AG09319 (cell line): ENCODE results near the gene TMEM89.

Experiments
- DNase-seq: peaks from one replicate; pipeline ENCODE4 v3.0.0-alpha.2; 2010; ENCODE audit warnings: low read depth; ENCODE audit errors: extremely low read depth
- CTCF ChIP-seq: IDR thresholded peaks from 2 replicates; pipeline ENCODE4 v1.5.1; 2011; ENCODE audit warnings: low read depth, mild to moderate bottlenecking, inconsistent platforms, low read length, moderate library complexity

The TMEM89 gene

GRCh38 chr3:48633743-48634142 is 12.2 kb upstream of the TMEM89 start:
- TF ChIP-seq CTCF = no peak
- DNase-seq = no peak

DNA sequence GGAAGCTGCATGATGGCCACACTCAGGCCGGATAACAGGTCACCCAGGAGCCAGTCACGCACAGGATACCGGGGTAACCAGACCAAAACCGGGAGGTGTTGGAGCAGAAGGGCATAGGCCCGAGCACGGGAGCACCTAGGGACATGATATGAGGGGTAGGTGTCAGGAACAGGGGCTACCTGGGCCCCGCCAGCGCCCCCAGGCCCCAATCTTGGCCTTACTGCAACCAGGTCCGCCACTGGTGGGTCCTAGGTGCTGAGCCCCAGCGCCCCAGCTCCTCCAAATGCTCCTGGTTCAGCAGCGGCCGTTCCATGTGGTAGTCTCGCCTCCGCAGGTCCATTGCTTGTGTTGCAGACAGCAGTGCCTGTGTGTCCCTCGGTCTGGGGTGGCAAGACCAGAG is 11.7 kb upstream of the TMEM89 start:
- no peak for DNase-seq
- no peak for TF ChIP-seq CTCF

DNA sequence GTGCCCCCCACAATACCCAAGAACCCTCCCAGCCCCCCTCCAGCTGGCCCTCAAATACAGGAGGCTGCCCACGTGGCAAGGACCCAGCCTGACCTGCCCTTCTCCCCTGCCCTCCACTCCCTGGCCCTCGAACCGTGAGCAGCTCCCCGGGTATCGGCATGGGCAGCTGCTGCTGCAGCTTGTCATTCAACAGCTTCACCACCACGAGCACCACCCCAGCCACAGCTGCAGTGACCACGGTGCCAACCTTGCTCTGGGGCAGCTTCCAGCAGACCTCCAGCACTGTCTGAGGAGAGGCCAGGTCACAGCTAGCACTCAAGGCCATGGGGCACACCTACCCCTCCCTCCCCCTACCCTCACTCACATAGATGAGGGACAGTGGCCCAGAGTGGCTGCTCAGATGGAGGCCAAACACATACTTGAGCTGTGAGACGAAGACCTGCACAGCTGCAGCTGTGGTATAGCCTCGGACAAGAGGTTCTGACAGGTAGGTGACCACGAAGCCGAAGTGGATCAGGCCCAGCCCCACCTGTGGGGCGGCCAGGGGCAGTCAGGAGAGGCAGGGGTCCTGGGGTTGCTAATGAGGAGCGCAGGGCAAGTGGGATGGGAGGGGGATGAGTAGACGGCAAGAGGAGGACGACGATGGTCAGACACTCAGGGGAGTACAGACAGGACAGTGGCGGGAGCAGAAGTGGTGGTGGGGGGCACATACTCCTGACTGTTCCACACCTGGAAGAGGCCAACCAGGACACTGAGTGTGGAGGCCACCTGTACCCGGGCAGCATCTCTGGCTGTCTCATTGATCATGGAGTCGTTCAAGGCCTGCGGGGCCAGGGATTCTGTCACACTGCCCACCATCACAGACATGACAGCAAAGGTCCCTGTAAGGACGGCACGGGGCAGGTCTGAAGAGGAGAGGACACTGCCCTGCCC is 10.2 kb upstream of the TMEM89 start:
- no peak for DNase-seq

GRCh38 chr3:48630833-48631232 is 9.3 kb upstream of the TMEM89 start:
- TF ChIP-seq CTCF = no peak
- no peak for DNase-seq

More for the DNA sequence above, 10.2 kb upstream of the TMEM89 start:
- no peak for TF ChIP-seq CTCF

DNA sequence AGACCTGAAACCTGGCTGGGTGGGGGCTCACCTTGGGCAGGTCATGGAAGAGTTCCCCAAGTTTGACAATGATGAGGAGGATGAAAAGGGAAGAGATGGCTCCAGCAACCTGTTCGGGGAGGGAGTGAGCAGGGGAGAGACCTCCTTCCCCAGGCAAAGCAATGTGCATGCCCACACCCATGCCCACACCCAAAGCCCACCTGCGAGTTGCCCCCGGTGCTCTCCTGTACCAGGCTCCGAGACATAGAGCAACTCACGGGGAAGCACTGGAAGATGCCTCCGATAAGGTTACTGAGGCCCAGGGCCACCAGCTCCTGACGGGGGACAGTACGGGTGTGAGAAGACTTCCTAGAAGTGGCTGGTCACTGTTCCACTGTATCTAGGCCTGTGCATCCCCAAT is 8.8 kb upstream of the TMEM89 start:
- TF ChIP-seq CTCF = no peak
- DNase-seq = no peak

GRCh38 chr3:48629894-48630293 is 8.3 kb upstream of the TMEM89 start:
- DNase-seq = no peak
- no peak for TF ChIP-seq CTCF

- no peak for TF ChIP-seq CTCF
- DNase-seq = no peak
Observed at GRCh38 chr3:48628277-48629017, 6.9 kb upstream of the TMEM89 start.
